Vagina (tissue), 2 donors: ENCODE data around the gene KIF1A. TPM values are rescaled to one million over a fixed set of nuclear protein-coding genes. Genes with fewer than 3 reads are reported as not detected.

ENCODE experiments used
- DNase-seq, 2 donors: peaks; one replicate each; pipeline ENCODE4 v3.0.0-alpha.2; 2017; ENCODE audit errors: extremely low spot score in 2 of 2
- H3K27ac ChIP-seq: fragments of 200-600 bp; sonication (generic); one replicate; pipeline ENCODE4 v1.5.1; 2019
- H3K27me3 ChIP-seq: fragments of 200-600 bp; sonication (generic); one replicate; pipeline ENCODE4 v1.5.1; 2019
- H3K36me3 ChIP-seq, 2 donors: fragments of 200-600 bp; sonication (generic); one replicate each; pipeline ENCODE4 v1.5.1; 2017 to 2019
- H3K4me1 ChIP-seq: fragments of 200-600 bp; sonication (generic); one replicate; pipeline ENCODE4 v1.5.1; 2019
- H3K4me3 ChIP-seq, 2 donors: fragments of 200-600 bp; sonication (generic); 1 replicate in 1 of 2; 2 replicates in 1 of 2; pipeline ENCODE4 v1.5.1; 2016 to 2019
- H3K9me3 ChIP-seq: fragments of 200-600 bp; sonication (generic); one replicate; pipeline ENCODE4 v1.5.1; 2019
- POLR2A ChIP-seq, 2 donors: fragments of 450-650 bp; IDR thresholded peaks; one replicate each; pipeline ENCODE4 v1.6.1; 2017; ENCODE audit warnings: antibody characterized with exemption in 2 of 2, mild to moderate bottlenecking in 2 of 2, moderate library complexity in 2 of 2
- POLR2AphosphoS5 ChIP-seq, 2 donors: sonication (generic); formaldehyde crosslinking; IDR thresholded peaks; one replicate each; pipeline ENCODE4 v1.9.0; 2017; ENCODE audit warnings: antibody characterized with exemption in 2 of 2, mild to moderate bottlenecking in 2 of 2, low read depth in 1 of 2; ENCODE audit not compliant: insufficient read depth in 1 of 2
- intact Hi-C: fragments of 100-400 bp; cut with DNase I; formaldehyde crosslinking; loops from one replicate; pipeline ENCODE4 v1.15.1; 2023
- total RNA-seq: library from RNA; depleted of rRNA; stranded (reverse); fragments of >200 nt; gene quantifications from one replicate; pipeline ENCODE4 v1.2.3, GENCODE V29; 2016
- TF ChIP-seq, protein P1 (sequence below), 3 experiments: fragments of 450-650 bp in 2 of 3; fragments of 200-600 bp in 1 of 3; sonication (generic) in 1 of 3; IDR thresholded peaks; one replicate each; pipeline ENCODE4 v1.5.1; 2017 to 2019; ENCODE audit warnings: antibody characterized with exemption in 3 of 3, mild to moderate bottlenecking in 2 of 3, moderate library complexity in 2 of 3

The KIF1A gene
- total RNA-seq, 1 donor from 2014 or later: 6.1 TPM

DNA sequence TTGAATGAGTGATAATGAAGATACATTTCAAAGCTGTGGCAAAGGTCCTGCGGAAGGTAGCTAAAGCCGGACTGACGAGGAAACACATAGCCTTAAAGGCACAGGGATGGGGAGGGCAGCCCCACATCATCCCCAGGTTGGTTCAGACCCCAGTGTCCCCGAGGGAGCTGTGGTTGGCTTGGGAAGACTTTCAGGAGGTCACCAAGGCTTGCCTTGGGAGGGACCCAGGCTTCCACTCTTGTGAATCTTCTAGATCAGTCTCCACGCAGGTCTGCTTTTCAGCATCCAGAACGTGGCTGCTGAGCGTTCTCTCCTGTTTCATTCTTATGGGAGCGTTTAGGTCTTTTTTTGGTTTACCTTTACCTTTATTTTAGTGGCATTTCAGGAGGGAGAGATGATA is 16.8 kb downstream of the KIF1A start:
- intact Hi-C loops: no loop called here
- Histone ChIP-seq H3K9me3 (no peaks in the 10 kb centered on the region), H3K36me3 (no peaks in the 10 kb centered on the region), H3K27ac (no peak overlapping the region), H3K27me3 (no peaks in the 10 kb centered on the region), H3K4me3 (no peak overlapping the region), H3K4me1 (no peaks in the 10 kb centered on the region)
- TF ChIP-seq POLR2AphosphoS5 (IDR thresholded peaks at IDR 0.05; ENCODE audit: insufficient read depth in 1 of 2, low read depth in 1 of 2) (no peak), POLR2A (IDR thresholded peaks at IDR 0.05) (no peak)
- TF ChIP-seq, protein P1, sequence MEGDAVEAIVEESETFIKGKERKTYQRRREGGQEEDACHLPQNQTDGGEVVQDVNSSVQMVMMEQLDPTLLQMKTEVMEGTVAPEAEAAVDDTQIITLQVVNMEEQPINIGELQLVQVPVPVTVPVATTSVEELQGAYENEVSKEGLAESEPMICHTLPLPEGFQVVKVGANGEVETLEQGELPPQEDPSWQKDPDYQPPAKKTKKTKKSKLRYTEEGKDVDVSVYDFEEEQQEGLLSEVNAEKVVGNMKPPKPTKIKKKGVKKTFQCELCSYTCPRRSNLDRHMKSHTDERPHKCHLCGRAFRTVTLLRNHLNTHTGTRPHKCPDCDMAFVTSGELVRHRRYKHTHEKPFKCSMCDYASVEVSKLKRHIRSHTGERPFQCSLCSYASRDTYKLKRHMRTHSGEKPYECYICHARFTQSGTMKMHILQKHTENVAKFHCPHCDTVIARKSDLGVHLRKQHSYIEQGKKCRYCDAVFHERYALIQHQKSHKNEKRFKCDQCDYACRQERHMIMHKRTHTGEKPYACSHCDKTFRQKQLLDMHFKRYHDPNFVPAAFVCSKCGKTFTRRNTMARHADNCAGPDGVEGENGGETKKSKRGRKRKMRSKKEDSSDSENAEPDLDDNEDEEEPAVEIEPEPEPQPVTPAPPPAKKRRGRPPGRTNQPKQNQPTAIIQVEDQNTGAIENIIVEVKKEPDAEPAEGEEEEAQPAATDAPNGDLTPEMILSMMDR (IDR thresholded peaks at IDR 0.05): no peak
- DNase-seq: no peak

DNA sequence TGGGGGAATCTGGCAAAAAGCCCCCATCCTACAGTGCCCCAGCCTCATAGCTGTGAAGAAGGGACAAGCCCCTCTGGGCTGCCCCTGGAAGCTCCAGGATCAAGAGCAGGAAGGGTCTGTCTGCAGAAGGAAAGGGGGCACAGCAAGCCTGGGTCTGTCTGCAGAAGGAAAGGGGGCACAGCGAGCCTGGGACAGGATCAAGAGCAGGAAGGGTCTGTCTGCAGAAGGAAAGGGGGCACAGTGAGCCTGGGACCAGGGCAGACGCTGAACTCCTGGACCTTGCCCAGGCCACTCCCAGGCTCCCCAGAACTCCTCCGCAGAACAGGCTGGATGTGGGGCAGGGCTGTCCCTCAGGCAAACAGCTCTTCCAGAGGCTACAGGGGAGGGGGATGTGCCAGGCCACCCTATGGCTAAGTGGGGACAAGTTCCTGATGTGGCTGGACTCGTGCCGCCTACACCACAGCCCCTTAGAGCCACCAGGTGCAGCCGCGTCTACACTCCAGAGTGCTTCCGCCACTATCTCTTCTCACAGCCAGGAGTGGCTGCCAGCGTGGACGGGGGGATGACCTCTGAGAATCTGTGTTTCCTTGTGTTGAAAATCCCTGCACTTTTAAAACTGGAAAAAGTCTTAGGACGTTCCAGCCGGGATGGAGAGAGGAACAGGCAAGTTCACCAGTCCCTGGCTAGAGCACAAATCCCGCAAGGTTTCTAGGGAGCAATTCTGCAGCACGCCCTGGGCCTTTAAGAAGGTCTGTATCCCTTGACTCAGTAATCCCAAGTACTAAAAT is 20.8 kb downstream of the KIF1A start:
- H3K36me3 ChIP-seq: no peaks in the 10 kb centered on the region
- DNase-seq: no peak
- no peaks in the 10 kb centered on the region for H3K9me3 ChIP-seq
- intact Hi-C loops: no loop called here
- no peaks in the 10 kb centered on the region for H3K4me1 ChIP-seq
- TF ChIP-seq POLR2AphosphoS5 (IDR thresholded peaks at IDR 0.05; ENCODE audit: insufficient read depth in 1 of 2, low read depth in 1 of 2): no peak
- no peak for TF ChIP-seq POLR2A (IDR thresholded peaks at IDR 0.05)
- TF ChIP-seq, protein P1 (IDR thresholded peaks at IDR 0.05): no peak
- no peaks in the 10 kb centered on the region for H3K27me3 ChIP-seq
- H3K4me3 ChIP-seq: no peak overlapping the region
- no peak overlapping the region for H3K27ac ChIP-seq

DNA sequence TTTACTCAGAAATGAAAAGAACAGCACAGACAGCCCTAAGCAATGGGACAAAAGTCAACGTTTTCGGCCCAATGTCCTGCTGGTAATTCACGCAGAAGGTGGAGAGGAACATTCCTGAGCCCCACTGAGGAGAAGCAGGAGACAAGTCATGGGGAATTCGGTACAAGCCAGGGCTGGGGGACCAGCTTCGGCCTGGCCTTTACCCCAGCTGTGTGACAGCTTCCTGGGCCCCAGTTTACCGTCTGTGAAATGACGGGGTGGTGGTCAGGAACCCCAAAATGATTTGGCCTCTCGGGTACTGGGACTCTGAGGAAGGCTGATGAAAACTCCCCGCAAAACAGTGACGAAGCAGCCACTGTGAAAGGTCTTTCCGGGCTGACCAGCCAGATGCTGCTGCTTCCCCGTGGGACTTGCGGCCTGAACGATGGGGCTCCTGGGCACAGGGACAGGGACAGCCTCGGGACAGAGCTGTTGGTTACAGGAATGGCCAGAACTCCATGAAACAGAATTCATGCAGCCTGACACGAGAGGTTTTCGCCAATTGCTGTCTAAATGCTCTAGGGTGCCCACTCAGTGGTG is 21.6 kb downstream of the KIF1A start:
- TF ChIP-seq POLR2AphosphoS5 (IDR thresholded peaks at IDR 0.05; ENCODE audit: insufficient read depth in 1 of 2, low read depth in 1 of 2) (no peak), POLR2A (IDR thresholded peaks at IDR 0.05) (no peak)
- TF ChIP-seq, protein P1 (IDR thresholded peaks at IDR 0.05): no peak
- H3K9me3 ChIP-seq: no peaks in the 10 kb centered on the region
- no peak overlapping the region for H3K27ac ChIP-seq
- no peak for DNase-seq
- no peak overlapping the region for H3K4me3 ChIP-seq
- H3K4me1 ChIP-seq: no peaks in the 10 kb centered on the region
- no peaks in the 10 kb centered on the region for H3K36me3 ChIP-seq
- H3K27me3 ChIP-seq: no peaks in the 10 kb centered on the region
- intact Hi-C loops: no loop called here

DNA sequence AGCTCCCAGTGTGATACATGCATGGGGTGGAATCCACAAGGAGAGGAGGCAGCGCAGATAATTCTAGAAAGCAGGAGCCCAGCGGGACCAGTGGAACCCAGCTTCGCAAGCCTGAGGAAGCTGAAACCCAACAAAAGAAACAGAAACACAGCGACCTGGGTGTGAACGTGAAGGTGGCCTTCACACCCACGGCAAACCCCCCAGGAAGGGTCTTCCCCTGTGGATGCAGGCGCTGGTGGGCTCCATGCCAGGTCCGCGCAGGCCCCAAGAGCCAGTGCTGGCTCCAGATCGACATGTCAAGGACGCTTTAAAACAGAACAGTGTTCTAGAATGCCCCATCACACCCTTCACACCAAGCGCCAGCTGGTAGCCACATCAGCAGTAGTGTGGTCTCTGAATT is 22.1 kb downstream of the KIF1A start:
- no peak for DNase-seq
- Histone ChIP-seq H3K9me3 (no peaks in the 10 kb centered on the region), H3K27ac (no peak overlapping the region), H3K27me3 (no peaks in the 10 kb centered on the region), H3K4me3 (no peak overlapping the region), H3K4me1 (no peaks in the 10 kb centered on the region), H3K36me3 (no peaks in the 10 kb centered on the region)
- intact Hi-C loops: no loop called here
- TF ChIP-seq, protein P1 (IDR thresholded peaks at IDR 0.05): no peak
- TF ChIP-seq POLR2A (IDR thresholded peaks at IDR 0.05): no peak
- no peak for TF ChIP-seq POLR2AphosphoS5 (IDR thresholded peaks at IDR 0.05; ENCODE audit: insufficient read depth in 1 of 2, low read depth in 1 of 2)

DNA sequence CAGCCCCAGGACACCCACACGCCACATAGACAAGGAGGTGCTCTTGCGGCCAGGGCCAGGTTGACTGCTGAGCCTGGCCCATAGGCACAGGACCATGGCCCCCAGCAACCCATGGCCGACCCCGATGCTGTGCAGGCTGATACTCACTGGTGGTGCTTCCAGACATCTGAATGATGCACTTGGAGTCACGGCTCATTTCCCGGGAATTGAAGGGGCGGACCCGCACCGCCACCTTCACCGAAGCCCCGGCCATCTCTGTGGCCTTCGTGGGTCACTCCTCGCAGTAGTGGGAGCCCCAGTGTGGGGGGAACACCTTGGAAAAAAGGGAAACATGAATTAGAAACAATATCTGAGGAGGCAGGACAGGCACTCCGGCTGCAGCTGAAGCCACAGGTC is 22.5 kb downstream of the KIF1A start:
- H3K4me1 ChIP-seq: no peaks in the 10 kb centered on the region
- no peaks in the 10 kb centered on the region for H3K27me3 ChIP-seq
- no peak overlapping the region for H3K27ac ChIP-seq
- H3K36me3 ChIP-seq: no peaks in the 10 kb centered on the region
- no peaks in the 10 kb centered on the region for H3K9me3 ChIP-seq
- intact Hi-C loops: no loop called here
- no peak for TF ChIP-seq POLR2A (IDR thresholded peaks at IDR 0.05)
- no peak for TF ChIP-seq POLR2AphosphoS5 (IDR thresholded peaks at IDR 0.05; ENCODE audit: insufficient read depth in 1 of 2, low read depth in 1 of 2)
- TF ChIP-seq, protein P1 (IDR thresholded peaks at IDR 0.05): no peak
- no peak for DNase-seq
- no peak overlapping the region for H3K4me3 ChIP-seq
